HG03095 (cell line): ENCODE data around the gene PFKFB3.

Experiments
- ATAC-seq: cut with Tn5 transposase; IDR thresholded peaks from one replicate; pipeline ENCODE4 v1.9.1; 2021; ENCODE audit warnings: moderate library complexity; ENCODE audit not compliant: unreplicated experiment

PFKFB3 gene

DNA sequence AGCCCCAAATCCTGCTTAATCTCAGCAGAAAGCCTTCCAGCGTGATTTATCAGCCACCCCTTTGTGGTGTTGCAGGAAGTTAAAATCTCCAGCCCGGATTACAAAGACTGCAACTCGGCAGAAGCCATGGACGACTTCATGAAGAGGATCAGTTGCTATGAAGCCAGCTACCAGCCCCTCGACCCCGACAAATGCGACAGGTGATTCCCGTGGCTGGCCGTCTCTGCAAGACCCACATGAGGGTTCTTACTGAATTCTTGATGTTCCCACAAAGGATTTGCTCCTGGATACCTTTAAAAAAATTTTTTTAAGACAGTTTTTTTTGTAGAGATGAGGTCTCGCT is 16.7 kb downstream of the PFKFB3 start:
- no peak for ATAC-seq

- no peak for ATAC-seq
Observed at GRCh38 chr10:6220418-6221191, 17.9 kb downstream of the PFKFB3 start.

- no peak for ATAC-seq
Observed at GRCh38 chr10:6221192-6221940, 18.6 kb downstream of the PFKFB3 start.

- ATAC-seq: no peak
Observed at GRCh38 chr10:6221971-6222751, 19.4 kb downstream of the PFKFB3 start.

DNA sequence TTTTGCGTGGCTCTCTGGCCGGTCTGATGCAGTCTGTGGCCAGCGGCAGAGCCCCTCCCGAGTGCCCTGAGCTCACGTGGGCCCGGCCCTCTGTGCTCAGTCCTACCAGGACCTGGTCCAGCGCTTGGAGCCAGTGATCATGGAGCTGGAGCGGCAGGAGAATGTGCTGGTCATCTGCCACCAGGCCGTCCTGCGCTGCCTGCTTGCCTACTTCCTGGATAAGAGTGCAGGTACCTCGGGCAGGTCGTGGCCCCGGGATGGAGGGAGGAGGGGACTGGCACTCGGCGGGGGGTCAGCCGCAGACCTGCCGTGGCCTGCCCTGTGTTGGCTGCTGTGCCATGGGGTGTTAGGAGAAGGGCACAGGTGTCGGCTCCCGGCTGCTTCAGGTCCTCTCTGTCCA is 20.0 kb downstream of the PFKFB3 start:
- ATAC-seq: no peak

- no peak for ATAC-seq
Observed at GRCh38 chr10:6223981-6224380, 21.2 kb downstream of the PFKFB3 start.

DNA sequence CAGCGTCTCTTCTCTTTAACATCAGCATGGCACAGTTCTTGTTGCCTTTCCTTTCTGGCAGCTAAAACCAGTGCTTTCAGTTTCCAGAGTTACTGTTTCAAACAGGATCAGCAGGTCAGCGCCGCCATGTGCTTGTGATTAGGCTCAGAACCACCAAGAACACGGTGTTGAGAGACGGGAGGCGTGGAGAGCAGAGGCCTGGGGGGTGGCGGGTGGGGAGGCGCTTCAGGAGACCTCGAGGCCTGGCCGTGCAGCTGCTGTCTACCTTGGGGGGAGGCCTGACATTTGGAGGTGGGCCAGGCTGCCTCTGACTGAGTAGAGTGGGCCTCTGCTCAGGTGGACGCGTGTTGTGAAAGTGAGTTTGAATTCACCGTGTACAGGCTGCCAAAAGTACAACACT is 22.0 kb downstream of the PFKFB3 start:
- no peak for ATAC-seq

GRCh38 chr10:6225263-6225814 is 22.6 kb downstream of the PFKFB3 start:
- ATAC-seq: no peak

GRCh38 chr10:6226216-6226615 is 23.5 kb downstream of the PFKFB3 start:
- no peak for ATAC-seq

- no peak for ATAC-seq
Observed at GRCh38 chr10:6227346-6227745, 24.6 kb downstream of the PFKFB3 start.

- ATAC-seq: no peak
Observed at GRCh38 chr10:6228010-6228511, 25.3 kb downstream of the PFKFB3 start.

- no peak for ATAC-seq
Observed at GRCh38 chr10:6228647-6229046, 25.9 kb downstream of the PFKFB3 start.

- ATAC-seq: no peak
Observed at GRCh38 chr10:6229290-6229689, 26.6 kb downstream of the PFKFB3 start.

- no peak for ATAC-seq
Observed at GRCh38 chr10:6229746-6230145, 27.0 kb downstream of the PFKFB3 start.

GRCh38 chr10:6230315-6230714 is 27.6 kb downstream of the PFKFB3 start:
- no peak for ATAC-seq

DNA sequence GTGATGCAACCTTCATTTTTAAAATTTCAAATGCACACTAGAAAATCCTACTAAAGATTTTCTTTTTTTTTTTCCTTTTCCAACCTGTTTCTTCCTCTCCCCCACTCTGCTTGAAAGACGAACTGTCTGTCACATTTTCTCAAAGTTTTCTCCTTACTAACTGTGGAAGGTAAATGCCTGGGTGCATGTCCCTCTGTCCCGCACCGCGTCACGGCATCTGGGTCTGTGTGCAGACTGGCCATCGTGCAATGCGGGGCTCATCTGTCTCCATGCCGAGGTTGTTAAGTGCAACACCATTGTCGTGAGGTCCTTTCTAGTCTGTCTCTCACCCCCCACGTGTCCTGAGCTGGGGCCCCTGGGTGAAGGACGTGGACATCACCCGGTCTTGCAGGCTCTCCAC is 28.4 kb downstream of the PFKFB3 start:
- no peak for ATAC-seq

GRCh38 chr10:6231730-6232129 is 29.0 kb downstream of the PFKFB3 start:
- ATAC-seq: no peak

- no peak for ATAC-seq
Observed at GRCh38 chr10:6232225-6232807, 29.6 kb downstream of the PFKFB3 start.

- ATAC-seq: no peak
Observed at GRCh38 chr10:6232846-6233724, 30.4 kb downstream of the PFKFB3 start.

GRCh38 chr10:6233725-6234277 is 31.1 kb downstream of the PFKFB3 start:
- ATAC-seq: no peak
